Measurements from ENCODE around the gene OR52N2. TPM values are rescaled to one million over a fixed set of nuclear protein-coding genes. Genes with fewer than 3 reads are reported as not detected.

The OR52N2 gene
- total RNA-seq, 1 experiment from 2014 or later, result not detected

- ChIA-PET CTCF (no interaction called here), POLR2A (no interaction called here)
- intact Hi-C loops (cut with micrococcal nuclease; ENCODE audit: unreplicated experiment), result no loop called here
- Histone ChIP-seq H3K36me3 (ENCODE audit: control insufficient read depth, insufficient read depth, low read length) (no peaks in the 10 kb centered on the region), H3K27me3 (ENCODE audit: control insufficient read depth, insufficient read depth, low read length) (peaks cover 19% of the 10 kb centered on the region), H3K27ac (ENCODE audit: low read length) (no peak within 1 kb of the TSS), H3K4me1 (ENCODE audit: control insufficient read depth, insufficient read depth, low read length) (no peaks in the 10 kb centered on the region), H3K9me3 (ENCODE audit: control insufficient read depth, insufficient read depth, low read depth, low read length) (no peaks in the 10 kb centered on the region), H3K4me3 (ENCODE audit: low read depth in 2 of 2, low read length in 2 of 2) (no peak within 1 kb of the TSS)
- in situ Hi-C loops (cut with HindIII; ENCODE audit: low pct_unique_long_range_greater_than_20kb, low sequenced_read_pairs), result no loop called here
- DNase-seq (ENCODE audit: low read depth, low spot score) (no peak), ATAC-seq (no peak)
- TF ChIP-seq REST (IDR thresholded peaks at IDR 0.05; ENCODE audit: insufficient read depth in 1 of 2, low read depth in 2 of 2, low read length in 1 of 2), result no peak
- TF ChIP-seq SIN3A (IDR thresholded peaks at IDR 0.05; ENCODE audit: borderline replicate concordance, insufficient read depth, low read depth, low read length), result no peak
- no peak for TF ChIP-seq TCF7L2 (IDR thresholded peaks at IDR 0.05; ENCODE audit: low read depth, low read length)
- TF ChIP-seq POLR2AphosphoS5 (IDR thresholded peaks at IDR 0.05; ENCODE audit: low read depth, low read length), result no peak
- no peak for TF ChIP-seq CTCF (IDR thresholded peaks at IDR 0.05)
- BruUV-seq (replicated peaks), result no TSS peak
Measured at GRCh38 chr11:5783255-5783654, 25.5 kb upstream of the OR52N2 start, which contains the start of gene OR52N5. OR52N5 (minus strand) TSS chr11:5783355; CDS start chr11:5778634, 4,721 bp downstream.

- POLR2A ChIA-PET, result no interaction called here
- no peak for TF ChIP-seq POLR2AphosphoS5 (IDR thresholded peaks at IDR 0.05; ENCODE audit: low read depth, low read length)
- no peak for TF ChIP-seq CTCF (IDR thresholded peaks at IDR 0.05)
- no peak for TF ChIP-seq TCF7L2 (IDR thresholded peaks at IDR 0.05; ENCODE audit: low read depth, low read length)
- TF ChIP-seq REST (IDR thresholded peaks at IDR 0.05; ENCODE audit: insufficient read depth in 1 of 2, low read depth in 2 of 2, low read length in 1 of 2), result no peak
- no peak for TF ChIP-seq SIN3A (IDR thresholded peaks at IDR 0.05; ENCODE audit: borderline replicate concordance, insufficient read depth, low read depth, low read length)
- in situ Hi-C loops (cut with HindIII; ENCODE audit: low pct_unique_long_range_greater_than_20kb, low sequenced_read_pairs), result no loop called here
- Histone ChIP-seq H3K27me3 (ENCODE audit: control insufficient read depth, insufficient read depth, low read length) (no peaks in the 10 kb centered on the region), H3K4me1 (ENCODE audit: control insufficient read depth, insufficient read depth, low read length) (no peaks in the 10 kb centered on the region), H3K9me3 (ENCODE audit: control insufficient read depth, insufficient read depth, low read depth, low read length) (no peaks in the 10 kb centered on the region), H3K36me3 (ENCODE audit: control insufficient read depth, insufficient read depth, low read length) (no peaks in the 10 kb centered on the region), H3K4me3 (ENCODE audit: low read depth in 2 of 2, low read length in 2 of 2) (no peak within 1 kb of the TSS), H3K27ac (ENCODE audit: low read length) (no peak within 1 kb of the TSS)
- DNase-seq (ENCODE audit: low read depth, low spot score), result no peak
- ATAC-seq, result no peak
- intact Hi-C loops (cut with micrococcal nuclease; ENCODE audit: unreplicated experiment), result no loop called here
- CTCF ChIA-PET, result no interaction called here
- no TSS peak for BruUV-seq (replicated peaks)
Measured at GRCh38 chr11:5791165-5791564, 17.6 kb upstream of the OR52N2 start, which contains the start of gene OR52N1. OR52N1 (minus strand) TSS chr11:5791265; CDS start chr11:5788816, 2,449 bp downstream.
